Right ventricle myocardium superior (tissue), 1 donor: ENCODE measurements around the gene MFF. TPM values are rescaled to one million over a fixed set of nuclear protein-coding genes. Genes with fewer than 3 reads are reported as not detected.

ENCODE experiments used
- ATAC-seq: fragments of 200-7000 bp; cut with Tn5 transposase; one replicate; pipeline ENCODE4 v1.9.1; 2020; ENCODE audit warnings: mild to moderate bottlenecking; ENCODE audit not compliant: poor library complexity
- DNase-seq: peaks from one replicate; pipeline ENCODE4 v3.0.0-alpha.2; 2020
- intact Hi-C: fragments of 100-400 bp; cut with DNase I; formaldehyde crosslinking; loops from one replicate; pipeline ENCODE4 v1.11.2; 2022
- total RNA-seq: library from RNA; stranded (reverse); fragmentation: NEBNext Ultra II Directional; extraction: Animal tissue kit (Norgen Biotek cat#: 25700); gene quantifications from one replicate; pipeline ENCODE4 v1.2.1, GENCODE V29; 2021
- donor health status: DM: no; HTN: yes; CAD: no; lungs with severe emphysema.

The MFF gene
- total RNA-seq, 1 donor from 2014 or later = 87.2 TPM

DNA sequence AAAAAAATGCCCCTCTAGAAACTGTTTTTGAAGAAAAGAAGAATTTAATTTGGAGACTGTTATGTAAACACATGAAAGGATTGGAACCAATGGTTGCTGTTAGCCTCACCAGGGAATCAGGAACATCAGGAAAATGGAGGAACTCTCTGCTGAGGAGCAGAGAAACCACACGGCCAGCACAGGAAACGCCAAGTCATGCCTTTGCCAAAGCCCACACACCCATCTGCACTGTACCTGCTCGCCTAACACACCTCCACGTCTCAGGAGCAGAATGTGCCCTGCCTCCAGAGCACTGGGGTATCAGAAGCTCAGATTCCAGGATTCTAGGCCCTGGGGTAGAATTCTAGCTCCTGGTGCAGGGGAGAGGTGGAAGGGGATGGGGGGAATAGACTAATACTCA, 72.5 kb downstream of the MFF start:
- intact Hi-C loops = no loop called here
- DNase-seq = no peak
- no peak for ATAC-seq

DNA sequence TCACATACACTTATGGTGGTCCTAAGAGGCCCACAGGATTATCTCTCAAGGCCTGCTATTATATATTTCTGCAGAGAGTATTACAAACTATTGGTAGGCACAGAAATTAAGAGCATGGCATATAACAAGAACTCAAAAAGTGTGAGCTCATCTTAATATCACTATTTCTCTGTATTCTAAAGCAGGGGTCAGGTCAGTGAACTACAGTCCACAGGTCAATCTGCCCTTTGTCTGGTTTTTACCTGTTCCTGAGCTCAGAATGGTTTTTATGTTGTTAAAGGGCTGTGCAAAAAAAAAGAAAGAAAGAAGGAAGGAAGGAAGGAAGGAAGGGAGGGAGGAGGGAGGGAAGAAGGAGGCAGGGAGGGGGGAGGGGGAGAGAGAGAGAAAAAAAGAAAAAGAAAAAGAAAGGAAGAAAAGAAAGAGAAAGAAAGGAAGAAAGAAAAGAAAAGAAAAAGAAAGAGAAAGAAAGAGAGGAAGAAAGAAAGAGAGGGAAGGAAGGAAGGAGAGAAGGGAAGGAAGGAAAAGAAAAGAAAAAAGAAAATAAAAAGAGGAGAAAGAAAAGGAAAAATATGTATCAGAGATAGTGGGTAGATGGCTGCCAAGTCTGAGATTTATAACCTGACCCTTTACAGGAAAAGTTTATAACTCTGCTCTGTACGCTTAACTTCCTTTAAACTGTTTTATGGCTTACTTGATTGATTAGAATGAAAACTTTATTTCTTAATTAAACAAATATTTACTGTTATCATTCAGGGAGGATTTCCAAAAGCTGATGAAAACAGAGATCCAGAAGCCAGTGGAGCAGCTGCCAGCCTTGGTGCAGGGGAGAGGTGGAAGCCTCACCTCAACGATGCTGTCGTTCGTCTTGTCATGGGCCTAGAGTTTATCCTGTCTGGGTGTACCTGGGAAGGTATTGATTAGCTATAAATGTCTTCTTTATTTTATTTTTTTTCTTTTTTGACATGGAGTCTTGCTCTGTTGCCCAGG, 73.9 kb downstream of the MFF start:
- no peak for DNase-seq
- no peak for ATAC-seq
- intact Hi-C loops = no loop called here

DNA sequence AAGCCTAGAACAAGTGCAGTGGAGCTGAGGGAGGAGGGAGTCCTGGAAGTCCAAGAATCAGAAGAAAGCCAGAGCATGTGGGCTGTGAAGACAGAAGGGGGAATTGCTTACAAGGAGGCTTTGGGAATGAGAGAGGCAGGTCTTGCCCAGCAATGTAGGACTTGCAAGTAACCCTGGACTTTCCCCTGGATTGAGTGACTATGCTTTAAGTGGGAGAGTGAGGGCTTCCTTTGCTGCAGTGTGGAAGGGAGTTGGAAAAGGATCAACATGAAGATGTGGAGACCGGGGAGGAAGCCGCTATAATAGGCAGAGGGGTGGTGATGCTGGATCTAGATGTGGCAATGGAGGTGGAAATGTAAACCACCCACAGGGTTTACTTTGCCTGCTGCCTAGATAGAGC, 76.5 kb downstream of the MFF start:
- no peak for ATAC-seq

DNA sequence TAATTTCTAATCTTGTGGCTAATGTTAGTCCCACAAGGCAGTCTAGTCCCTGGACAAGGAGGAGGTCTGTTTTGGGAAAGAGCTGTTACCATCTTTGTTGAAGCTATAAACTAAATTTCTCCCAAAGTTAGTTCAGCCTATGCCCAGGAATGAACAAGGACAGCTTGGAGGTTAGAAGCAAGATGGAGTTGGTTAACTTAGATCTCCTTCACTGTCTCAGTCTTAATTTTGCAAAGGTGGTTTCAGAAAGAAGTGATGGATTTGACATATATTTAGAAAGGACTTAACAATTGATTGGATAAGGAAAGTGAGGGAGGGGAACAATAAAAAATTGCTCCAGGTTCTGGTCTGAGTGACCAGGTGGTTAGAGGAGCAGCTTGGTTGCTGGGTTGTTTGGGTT, 77.3 kb downstream of the MFF start:
- intact Hi-C loops = no loop called here

More for the DNA sequence above, 76.5 kb downstream of the MFF start:
- intact Hi-C loops = no loop called here
- no peak for DNase-seq

DNA sequence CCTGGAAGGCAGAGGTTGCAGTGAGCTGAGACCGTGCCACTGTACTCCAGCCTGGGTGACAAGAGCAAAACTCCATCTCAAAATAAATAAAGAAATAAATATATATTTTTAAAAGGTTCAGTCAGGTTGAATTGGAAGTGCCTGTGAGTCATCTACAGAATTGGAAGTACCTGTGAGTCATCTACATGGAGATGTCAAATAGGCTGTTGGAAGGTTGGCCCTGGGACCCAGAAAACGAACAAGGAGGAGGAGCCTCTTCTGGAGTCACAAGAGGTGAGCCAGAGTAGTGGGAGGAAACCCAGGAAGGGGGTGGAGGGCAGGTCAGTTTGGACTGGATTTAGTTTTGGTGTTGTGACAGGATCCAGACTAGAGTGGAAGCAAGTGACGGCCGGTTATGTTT, 77.9 kb downstream of the MFF start:
- intact Hi-C loops = no loop called here
- DNase-seq (no peak), ATAC-seq (no peak)

More for the DNA sequence above, 77.3 kb downstream of the MFF start:
- DNase-seq (no peak), ATAC-seq (no peak)

DNA sequence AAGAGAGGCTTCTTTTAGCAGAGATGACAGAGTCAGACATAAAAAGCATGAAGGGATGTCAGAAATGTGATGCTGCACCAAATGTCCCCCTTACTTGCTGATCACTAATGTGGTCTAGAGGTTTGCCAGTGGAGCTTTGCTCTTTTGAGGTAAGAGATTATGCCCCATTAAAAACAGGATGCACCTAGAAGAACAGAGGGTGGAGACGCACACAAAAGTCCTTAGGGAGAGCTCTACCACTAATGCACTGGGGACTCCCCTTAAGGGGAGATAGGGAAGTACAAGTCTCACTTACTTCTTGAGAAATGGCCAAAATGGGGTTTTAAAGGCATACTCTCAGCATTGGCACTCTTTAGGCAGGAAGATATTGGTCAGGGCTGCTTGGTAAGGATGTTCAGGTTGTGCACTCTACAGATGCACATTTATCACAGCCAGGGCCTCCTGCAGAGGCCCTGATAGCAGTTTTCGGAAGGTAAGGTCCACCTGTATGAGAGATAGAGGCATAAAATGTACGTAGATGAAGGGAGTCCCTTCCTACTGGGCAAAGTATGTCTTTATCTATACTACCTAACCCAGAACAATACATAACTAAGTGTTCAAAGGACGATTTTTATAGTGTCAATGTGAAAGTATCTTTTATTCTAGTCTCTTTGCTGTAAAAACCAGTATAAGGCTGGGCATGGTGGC, 79.7 kb downstream of the MFF start:
- DNase-seq = no peak
- ATAC-seq = no peak
- intact Hi-C loops = loop anchor here (5.0 kb wide), 1 partner anchor 363 kb away; no protein-coding TSS in a partner anchor

DNA sequence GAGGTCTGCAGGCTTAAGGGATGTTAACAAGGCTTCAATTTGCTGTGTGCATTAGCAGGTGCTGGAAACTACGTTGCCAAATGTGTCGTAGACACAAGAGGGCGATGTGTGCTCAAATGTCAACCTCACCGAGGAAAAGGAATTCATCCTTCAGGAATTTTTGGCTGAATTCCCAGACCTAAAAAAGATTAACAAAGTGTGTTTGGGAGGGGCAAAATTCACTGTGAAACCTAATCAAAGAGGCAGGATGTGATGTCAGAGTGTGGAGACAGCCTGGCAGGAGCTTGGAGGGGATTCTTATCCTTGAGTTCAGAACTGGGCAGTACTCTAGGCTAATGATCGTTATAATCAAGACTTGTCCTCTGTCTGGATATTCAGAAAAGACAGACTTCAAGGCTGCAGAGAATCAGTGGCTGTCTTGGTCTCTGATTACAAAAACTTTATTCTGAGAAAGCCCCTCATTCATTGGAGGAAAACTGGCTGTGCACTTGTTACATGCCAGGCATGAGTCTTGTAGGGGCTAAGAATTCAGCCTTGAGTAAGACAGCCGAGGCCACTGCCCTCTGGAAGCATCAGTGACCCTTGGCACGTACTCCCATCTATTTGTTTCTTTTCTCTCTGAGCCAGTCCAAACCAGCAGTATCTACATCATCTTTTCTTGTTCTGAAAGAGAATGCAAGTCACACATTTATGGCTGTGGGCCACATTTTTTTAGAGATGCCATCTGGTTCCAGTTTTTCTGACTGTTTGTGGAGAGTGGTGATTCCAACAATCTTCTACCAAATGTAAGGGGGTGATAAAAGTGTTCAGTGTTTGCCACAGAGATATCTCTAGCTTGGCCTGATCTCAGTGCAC, 81.4 kb downstream of the MFF start:
- intact Hi-C loops = loop anchor here (5.0 kb wide), 1 partner anchor 361 kb away; no protein-coding TSS in a partner anchor
- DNase-seq (peak; percentile 67), ATAC-seq (peak; percentile 87)

Other genes starting within 250 kb of the MFF start
- gene COL4A4, start 161.0 kb upstream of the MFF start, total RNA-seq = 10.3 TPM
- gene COL4A3, start 160.6 kb upstream of the MFF start, total RNA-seq = 5.8 TPM
- gene TM4SF20, start 54.1 kb downstream of the MFF start, total RNA-seq = not detected
- not detected for gene SCYGR1, start 62.7 kb downstream of the MFF start, total RNA-seq
- gene AGFG1, start 146.9 kb downstream of the MFF start, total RNA-seq = 55.7 TPM